ENCODE measurements around the gene PPP1R16B. TPM values are rescaled to one million over a fixed set of nuclear protein-coding genes. Genes with fewer than 3 reads are reported as not detected.

Gene PPP1R16B
- total RNA-seq = 10 to 100 TPM; 77.2 to 79.5 TPM

DNA sequence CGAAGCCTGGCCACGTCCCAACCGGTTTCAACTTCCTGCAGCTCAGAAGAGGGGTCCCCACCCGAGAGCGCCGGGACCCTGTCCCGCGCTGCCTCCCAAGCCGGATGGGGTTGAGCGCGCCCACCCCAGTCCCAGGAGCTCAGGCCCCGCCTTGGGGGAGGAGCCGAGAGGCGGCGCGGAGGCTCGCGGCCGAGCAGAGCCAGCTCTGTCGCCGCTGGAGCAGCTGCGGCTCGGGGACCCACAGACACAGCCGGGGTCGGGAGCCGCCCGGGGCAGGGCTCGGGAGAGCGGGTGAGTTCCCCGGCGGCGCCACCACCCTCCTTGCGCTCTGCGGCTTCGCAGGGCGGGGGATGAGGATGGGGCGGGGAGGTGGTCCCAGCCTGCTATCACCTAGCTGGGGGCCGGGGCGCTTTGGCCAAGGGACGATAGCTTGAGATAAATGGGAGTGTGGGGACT is at the start of gene PPP1R16B:
PPP1R16B (plus strand) TSS at position 196 of the 456 bp plus-strand sequence. CDS start 30,229 bp downstream, outside the sequence.
- peak within 1 kb of the TSS; percentile 97 for H3K27ac Mint-ChIP-seq
- H3K27me3 Mint-ChIP-seq = no peaks in the 10 kb centered on the region
- H3K4me3 Mint-ChIP-seq = peak within 1 kb of the TSS; percentile 89
- ATAC-seq (replicated peaks) = peak; percentile 80
- H3K4me1 Mint-ChIP-seq = peaks cover 32% of the 10 kb centered on the region
- H3K36me3 Mint-ChIP-seq (ENCODE audit: low read depth) = peaks cover 53% of the 10 kb centered on the region
- H3K9me3 Mint-ChIP-seq = no peaks in the 10 kb centered on the region

DNA sequence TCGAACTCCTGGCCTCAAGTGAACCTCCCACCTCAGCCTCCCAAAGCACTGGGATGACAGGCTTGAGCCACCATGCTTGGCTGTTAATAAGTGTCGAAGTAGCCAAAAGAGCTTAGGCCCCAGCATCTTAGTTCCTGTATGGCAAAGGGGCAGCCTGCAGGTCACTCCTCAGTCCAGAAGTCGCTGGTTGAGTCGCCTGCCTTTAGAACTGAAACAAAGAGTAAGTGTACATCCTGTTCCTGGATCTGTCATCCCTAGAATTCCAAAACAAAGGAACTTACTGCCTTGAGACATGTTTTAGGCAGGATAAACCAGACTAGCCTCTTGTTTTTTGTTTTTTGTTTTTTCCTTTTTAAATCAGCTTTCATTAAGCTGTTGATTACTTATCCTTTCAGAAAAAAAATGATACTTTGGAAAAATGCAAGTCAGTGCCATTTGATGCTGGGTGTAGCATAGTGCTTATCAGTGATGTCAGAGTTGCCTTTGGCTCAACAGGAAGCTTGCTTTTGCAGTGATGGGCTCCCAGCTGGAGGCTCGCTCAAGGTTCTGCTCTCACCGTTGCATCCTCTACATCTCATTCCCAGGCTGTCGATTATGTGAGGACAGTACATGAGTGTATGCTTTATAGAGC is 48.2 kb upstream of the PPP1R16B start:
- peaks cover 91% of the 10 kb centered on the region for H3K36me3 Mint-ChIP-seq (ENCODE audit: low read depth)
- no peaks in the 10 kb centered on the region for H3K9me3 Mint-ChIP-seq
- ATAC-seq (replicated peaks) = no peak
- H3K4me1 Mint-ChIP-seq = no peaks in the 10 kb centered on the region
- H3K27me3 Mint-ChIP-seq = no peaks in the 10 kb centered on the region
- H3K27ac Mint-ChIP-seq = no peak overlapping the region
- H3K4me3 Mint-ChIP-seq = no peak overlapping the region

DNA sequence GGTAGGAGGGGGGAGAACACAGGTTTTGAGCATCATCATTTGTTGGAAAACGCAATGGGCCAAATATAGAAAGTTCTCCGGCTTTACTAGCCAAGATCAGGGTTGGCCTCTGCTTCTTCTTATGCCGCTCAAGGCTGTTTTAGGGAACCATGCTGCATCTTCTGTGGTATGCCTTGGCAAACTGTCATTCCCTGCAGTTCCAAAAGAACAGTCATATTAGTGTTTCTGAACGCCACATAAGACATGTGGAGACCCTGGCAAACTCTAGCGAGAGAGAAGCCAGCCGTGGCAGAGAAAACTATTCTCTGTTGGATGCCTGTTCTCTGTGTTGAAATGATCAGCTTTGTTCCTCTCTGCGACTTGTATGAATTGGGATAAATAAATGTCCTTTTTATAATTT is 46.4 kb upstream of the PPP1R16B start:
- H3K27ac Mint-ChIP-seq = peak overlapping the region; percentile 70
- no peaks in the 10 kb centered on the region for H3K27me3 Mint-ChIP-seq
- peaks cover 92% of the 10 kb centered on the region for H3K36me3 Mint-ChIP-seq (ENCODE audit: low read depth)
- no peaks in the 10 kb centered on the region for H3K9me3 Mint-ChIP-seq
- H3K4me1 Mint-ChIP-seq = peaks cover 9% of the 10 kb centered on the region
- H3K4me3 Mint-ChIP-seq = no peak overlapping the region
- no peak for ATAC-seq (replicated peaks)

DNA sequence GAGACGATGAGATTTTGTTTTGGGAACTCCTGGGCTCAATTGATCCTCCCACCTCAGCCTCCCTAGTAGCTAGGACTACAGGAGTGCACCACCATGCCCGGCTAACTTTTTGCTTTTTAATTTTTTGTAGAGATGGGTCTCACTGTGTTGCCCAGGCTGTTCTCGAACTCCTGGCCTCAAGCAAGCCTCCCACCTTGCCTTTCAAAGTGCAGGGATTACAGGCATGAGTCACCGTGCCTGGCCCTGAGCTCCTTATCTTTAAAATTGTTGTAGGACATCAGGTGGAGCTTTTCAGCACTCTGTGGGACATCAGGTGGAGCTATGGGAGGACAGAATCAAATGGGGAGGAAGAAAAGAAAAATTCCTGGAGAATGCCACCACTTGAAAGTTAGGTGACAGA is 44.5 kb upstream of the PPP1R16B start:
- ATAC-seq (replicated peaks) = no peak
- H3K27me3 Mint-ChIP-seq = no peaks in the 10 kb centered on the region
- peaks cover 15% of the 10 kb centered on the region for H3K4me1 Mint-ChIP-seq
- no peaks in the 10 kb centered on the region for H3K9me3 Mint-ChIP-seq
- peaks cover 92% of the 10 kb centered on the region for H3K36me3 Mint-ChIP-seq (ENCODE audit: low read depth)
- H3K4me3 Mint-ChIP-seq = no peak overlapping the region
- H3K27ac Mint-ChIP-seq = no peak overlapping the region

DNA sequence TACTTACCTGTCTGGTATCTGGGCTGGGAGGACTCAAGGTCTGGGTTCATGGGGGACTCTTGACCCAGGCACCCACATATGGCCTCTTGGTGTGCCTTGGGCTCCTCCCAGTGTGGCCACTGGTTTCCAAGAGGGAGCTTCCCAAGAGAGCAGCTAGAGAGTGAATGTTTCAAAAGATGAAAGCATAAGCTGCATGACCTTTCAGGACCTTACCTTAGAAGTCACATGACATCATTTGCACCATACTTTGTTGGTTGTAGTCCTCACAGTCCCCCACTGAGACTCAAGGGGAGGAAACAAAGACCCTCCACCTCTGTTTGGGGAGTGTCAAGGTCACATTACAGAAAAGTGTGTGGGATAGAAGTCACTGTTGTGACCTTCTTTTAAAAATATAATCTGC is 43.3 kb upstream of the PPP1R16B start:
- ATAC-seq (replicated peaks) = no peak
- Mint-ChIP-seq H3K27me3 (no peaks in the 10 kb centered on the region), H3K4me3 (no peak overlapping the region), H3K36me3 (ENCODE audit: low read depth) (peaks cover 96% of the 10 kb centered on the region), H3K9me3 (no peaks in the 10 kb centered on the region), H3K27ac (peak overlapping the region; percentile 75), H3K4me1 (peaks cover 15% of the 10 kb centered on the region)

DNA sequence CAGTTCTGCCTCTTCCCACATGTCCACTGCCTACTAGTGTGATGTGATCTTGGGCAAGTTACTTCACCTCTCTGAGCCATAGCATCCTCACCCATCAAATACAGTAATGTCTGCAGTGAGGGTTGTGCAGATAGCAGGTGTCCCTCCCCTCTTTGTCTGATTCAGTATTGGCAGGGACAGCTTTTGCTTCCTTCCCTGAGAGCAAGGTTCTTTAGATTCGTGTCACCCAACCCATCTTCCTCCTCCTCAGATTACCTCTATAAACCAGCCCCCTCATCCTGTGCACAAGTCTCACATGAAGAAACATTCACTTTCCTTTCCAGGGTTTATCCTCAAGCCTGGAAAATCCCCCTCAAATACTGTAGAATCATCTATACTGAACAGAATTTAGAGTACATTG is 41.9 kb upstream of the PPP1R16B start:
- no peaks in the 10 kb centered on the region for H3K27me3 Mint-ChIP-seq
- peaks cover 96% of the 10 kb centered on the region for H3K36me3 Mint-ChIP-seq (ENCODE audit: low read depth)
- no peaks in the 10 kb centered on the region for H3K9me3 Mint-ChIP-seq
- no peak overlapping the region for H3K4me3 Mint-ChIP-seq
- peaks cover 15% of the 10 kb centered on the region for H3K4me1 Mint-ChIP-seq
- peak overlapping the region; percentile 76 for H3K27ac Mint-ChIP-seq
- no peak for ATAC-seq (replicated peaks)

DNA sequence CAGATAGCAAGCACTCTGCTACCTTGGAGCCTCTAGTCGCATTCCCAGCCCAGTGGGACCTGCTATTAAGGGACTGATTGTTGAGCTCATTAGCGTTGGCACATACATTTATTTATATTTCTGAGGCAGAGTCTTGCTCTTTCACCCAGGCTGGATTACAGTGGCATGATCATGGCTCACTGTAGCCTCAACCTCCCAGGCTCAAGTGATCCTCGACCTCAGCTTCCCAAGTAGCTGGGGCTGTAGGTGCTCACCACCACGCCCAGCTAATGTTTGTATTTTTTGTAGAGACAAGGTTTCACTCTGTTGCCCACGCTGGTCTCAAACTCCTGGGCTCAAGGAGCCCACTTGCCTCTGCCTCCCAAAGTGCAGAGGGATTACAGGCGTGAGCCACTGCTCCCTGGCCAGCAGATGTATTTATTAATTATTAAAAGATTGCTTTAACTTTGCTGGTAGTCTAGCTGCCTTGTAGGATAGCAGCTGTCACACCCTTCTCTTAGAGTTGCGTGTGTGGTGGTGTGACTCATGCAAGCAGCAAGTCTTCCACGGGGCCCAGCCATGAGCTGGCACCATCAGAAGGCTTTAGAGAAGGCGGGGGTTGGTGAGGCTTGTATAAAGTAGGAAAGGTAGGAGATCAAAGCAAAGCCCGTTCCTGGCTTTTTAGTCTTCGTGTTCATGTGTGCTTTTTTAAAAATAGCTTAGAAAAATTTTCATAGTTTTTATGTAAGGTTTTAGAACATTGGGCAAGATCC is 40.8 kb upstream of the PPP1R16B start:
- H3K27me3 Mint-ChIP-seq = no peaks in the 10 kb centered on the region
- H3K36me3 Mint-ChIP-seq (ENCODE audit: low read depth) = peaks cover 94% of the 10 kb centered on the region
- peaks cover 15% of the 10 kb centered on the region for H3K4me1 Mint-ChIP-seq
- H3K4me3 Mint-ChIP-seq = peak overlapping the region; percentile 60
- peak; percentile 100 for ATAC-seq (replicated peaks)
- no peaks in the 10 kb centered on the region for H3K9me3 Mint-ChIP-seq
- peak overlapping the region; percentile 90 for H3K27ac Mint-ChIP-seq

DNA sequence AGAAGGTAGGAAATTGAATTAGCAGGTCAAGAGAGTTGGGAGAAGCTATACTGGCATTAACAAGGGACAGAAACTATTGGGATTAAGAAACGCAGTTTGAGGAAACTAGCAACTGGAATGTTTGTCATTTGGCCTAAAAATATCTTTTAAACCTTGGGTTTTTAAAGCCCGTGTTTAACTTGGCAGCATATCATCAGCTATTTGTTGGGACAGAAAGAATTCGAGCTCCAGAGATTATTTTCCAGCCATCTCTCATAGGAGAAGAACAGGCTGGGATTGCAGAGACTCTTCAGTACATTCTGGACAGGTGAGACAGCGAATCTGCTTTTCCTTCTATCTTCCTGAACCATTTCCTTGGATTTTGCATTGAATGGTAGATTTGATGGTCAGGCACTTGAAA is 39.4 kb upstream of the PPP1R16B start:
- peaks cover 15% of the 10 kb centered on the region for H3K4me1 Mint-ChIP-seq
- peaks cover 90% of the 10 kb centered on the region for H3K36me3 Mint-ChIP-seq (ENCODE audit: low read depth)
- H3K27ac Mint-ChIP-seq = peak overlapping the region; percentile 90
- no peaks in the 10 kb centered on the region for H3K27me3 Mint-ChIP-seq
- no peaks in the 10 kb centered on the region for H3K9me3 Mint-ChIP-seq
- H3K4me3 Mint-ChIP-seq = no peak overlapping the region
- ATAC-seq (replicated peaks) = no peak

DNA sequence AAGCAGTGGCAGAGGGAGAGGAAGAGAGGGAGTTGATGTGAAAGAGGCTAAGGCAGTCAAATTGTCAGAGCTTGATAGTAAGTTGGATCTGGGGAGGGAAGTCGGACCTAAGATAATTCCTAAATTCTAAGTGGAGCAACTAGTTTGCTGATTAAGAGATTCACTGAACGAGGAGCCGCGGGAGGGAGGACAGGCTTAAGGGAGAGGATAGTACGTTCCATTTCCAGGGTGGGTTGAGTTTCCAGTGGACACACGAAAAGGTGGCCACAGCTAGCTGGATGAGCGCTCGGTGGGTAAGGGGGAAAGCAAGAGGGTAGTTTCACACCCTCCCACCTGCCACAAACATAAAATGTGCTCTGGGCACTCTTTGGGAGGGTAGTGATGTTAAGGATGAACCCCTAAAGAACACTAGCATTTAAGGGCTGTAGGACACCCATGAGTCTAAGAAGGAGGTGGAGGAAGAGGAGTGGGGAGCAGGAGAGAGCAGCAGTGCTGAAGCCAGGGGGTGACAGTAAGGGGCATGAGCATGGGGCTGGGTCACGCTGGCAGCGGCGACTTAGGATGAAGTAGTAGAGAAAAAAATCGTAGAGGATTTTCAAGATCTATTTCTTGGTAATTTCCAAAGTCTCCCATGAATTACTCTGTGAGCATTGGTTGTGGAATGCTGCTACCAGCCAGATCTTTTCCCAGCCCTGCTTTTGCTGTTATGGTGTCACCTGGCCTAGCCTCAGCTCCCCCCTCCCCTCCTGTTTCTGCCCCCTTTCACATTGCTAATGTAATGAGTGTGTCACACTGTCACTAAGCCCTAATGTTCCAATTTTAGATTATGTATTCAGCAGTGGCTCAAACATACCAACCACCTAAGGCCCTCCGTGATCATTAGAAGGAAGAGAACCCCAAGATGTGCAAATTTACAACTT is 35.9 kb upstream of the PPP1R16B start:
- ATAC-seq (replicated peaks) = no peak
- no peak overlapping the region for H3K4me3 Mint-ChIP-seq
- peaks cover 6% of the 10 kb centered on the region for H3K4me1 Mint-ChIP-seq
- H3K27ac Mint-ChIP-seq = peak overlapping the region; percentile 7
- peaks cover 90% of the 10 kb centered on the region for H3K36me3 Mint-ChIP-seq (ENCODE audit: low read depth)
- no peaks in the 10 kb centered on the region for H3K9me3 Mint-ChIP-seq
- H3K27me3 Mint-ChIP-seq = no peaks in the 10 kb centered on the region

DNA sequence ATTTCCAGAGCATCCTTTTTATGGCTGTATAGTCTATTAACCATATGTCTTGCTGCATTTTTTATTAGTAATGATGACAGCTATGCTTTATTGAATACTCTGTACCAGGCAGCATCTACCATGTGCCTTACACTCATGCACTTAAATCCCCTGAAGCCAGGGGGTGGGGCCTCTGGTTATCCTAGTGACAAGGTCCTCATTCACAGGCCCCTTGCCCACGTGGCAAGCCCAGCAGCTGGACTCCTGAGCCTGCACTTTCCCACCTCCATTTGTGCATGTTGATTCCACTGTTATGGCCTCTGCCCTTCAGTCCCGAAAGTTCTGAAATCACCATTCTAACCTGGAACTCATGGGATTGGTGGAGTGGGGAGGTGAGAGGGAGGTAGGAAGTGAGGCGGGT is 35.0 kb upstream of the PPP1R16B start:
- Mint-ChIP-seq H3K27ac (no peak overlapping the region), H3K36me3 (ENCODE audit: low read depth) (peaks cover 90% of the 10 kb centered on the region), H3K4me3 (no peak overlapping the region), H3K4me1 (no peaks in the 10 kb centered on the region), H3K9me3 (no peaks in the 10 kb centered on the region), H3K27me3 (no peaks in the 10 kb centered on the region)
- ATAC-seq (replicated peaks) = no peak

DNA sequence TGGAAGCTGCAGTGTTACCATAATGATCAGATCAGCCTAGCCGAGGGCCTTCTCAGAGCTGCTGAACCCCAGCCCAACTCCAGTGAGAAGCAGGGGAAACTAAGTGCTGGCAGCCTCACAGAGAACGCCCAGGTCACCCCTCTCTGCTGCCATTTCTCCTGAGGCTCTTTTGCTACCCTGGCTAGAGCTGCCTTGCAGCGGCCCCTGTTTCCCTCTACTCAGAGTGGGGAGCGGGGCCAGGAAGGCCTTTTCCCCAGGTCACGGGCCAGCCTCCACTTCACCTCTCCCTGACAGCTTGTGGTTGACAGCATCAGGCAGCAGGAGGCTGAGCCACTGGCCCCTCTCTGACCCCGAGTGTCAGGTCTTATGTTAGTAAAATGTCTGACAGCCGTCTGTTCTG is 34.5 kb upstream of the PPP1R16B start:
- no peaks in the 10 kb centered on the region for H3K9me3 Mint-ChIP-seq
- H3K36me3 Mint-ChIP-seq (ENCODE audit: low read depth) = peaks cover 90% of the 10 kb centered on the region
- no peaks in the 10 kb centered on the region for H3K4me1 Mint-ChIP-seq
- H3K27ac Mint-ChIP-seq = no peak overlapping the region
- H3K27me3 Mint-ChIP-seq = no peaks in the 10 kb centered on the region
- no peak overlapping the region for H3K4me3 Mint-ChIP-seq
- no peak for ATAC-seq (replicated peaks)

DNA sequence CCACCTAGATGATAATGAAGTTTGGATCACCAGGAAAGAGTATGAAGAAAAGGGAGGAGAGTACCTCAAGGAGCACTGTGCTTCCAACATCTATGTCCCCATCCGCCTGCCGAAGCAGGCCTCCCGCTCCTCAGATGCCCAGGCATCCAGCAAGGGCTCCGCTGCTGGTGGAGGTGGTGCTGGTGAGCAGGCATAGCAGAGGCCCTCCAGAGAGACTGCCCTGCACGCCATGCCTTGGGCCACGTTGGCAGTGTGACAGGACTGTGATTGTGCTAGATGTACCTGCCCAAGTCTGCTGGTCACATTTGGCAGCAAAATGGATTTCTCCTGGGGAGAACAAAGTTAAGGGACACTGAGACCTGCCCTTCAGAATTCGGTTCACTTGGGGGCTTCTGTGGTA is 33.9 kb upstream of the PPP1R16B start:
- H3K4me3 Mint-ChIP-seq = no peak overlapping the region
- H3K36me3 Mint-ChIP-seq (ENCODE audit: low read depth) = peaks cover 86% of the 10 kb centered on the region
- no peak for ATAC-seq (replicated peaks)
- no peaks in the 10 kb centered on the region for H3K27me3 Mint-ChIP-seq
- no peak overlapping the region for H3K27ac Mint-ChIP-seq
- no peaks in the 10 kb centered on the region for H3K9me3 Mint-ChIP-seq
- H3K4me1 Mint-ChIP-seq = no peaks in the 10 kb centered on the region

DNA sequence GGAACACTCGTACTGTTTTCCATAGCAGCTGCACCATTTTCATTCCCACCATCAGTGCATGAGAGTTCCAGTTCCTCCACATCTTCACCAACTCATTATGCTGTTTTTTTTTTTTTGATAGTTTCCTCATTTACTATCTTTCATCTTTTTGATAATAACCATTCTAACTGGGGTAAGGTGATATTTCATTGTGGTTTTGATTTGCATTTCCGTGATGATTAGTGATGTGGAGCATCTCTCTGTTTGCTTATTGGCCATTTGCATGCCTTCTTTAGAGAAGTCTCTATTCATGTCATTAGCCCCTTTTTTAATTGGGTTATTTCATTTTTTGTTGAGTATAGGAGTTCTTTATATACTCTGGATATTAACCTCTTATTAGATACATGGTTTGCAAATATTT is 31.3 kb upstream of the PPP1R16B start:
- no peaks in the 10 kb centered on the region for H3K27me3 Mint-ChIP-seq
- H3K4me3 Mint-ChIP-seq = no peak overlapping the region
- no peak overlapping the region for H3K27ac Mint-ChIP-seq
- ATAC-seq (replicated peaks) = no peak
- H3K36me3 Mint-ChIP-seq (ENCODE audit: low read depth) = peaks cover 67% of the 10 kb centered on the region
- no peaks in the 10 kb centered on the region for H3K4me1 Mint-ChIP-seq
- H3K9me3 Mint-ChIP-seq = no peaks in the 10 kb centered on the region

DNA sequence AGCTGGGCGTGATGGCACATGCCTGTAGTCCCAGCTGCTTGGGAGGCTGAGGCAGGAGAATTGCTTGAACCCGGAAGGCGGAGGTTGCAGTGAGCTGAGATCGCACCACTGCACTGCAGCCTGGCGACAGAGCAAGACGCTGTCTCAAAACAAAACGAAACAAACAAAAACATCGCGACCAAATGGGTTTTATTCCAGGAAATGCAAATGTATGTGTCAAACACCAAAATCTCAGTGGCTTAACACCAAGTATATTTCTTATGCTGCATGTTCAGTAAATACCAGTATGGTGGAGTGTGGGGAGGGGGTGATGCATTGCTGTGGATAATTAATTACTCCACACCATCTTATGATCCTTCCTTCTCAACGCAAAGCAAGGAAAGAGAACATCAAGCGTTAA is 29.1 kb upstream of the PPP1R16B start:
- no peaks in the 10 kb centered on the region for H3K9me3 Mint-ChIP-seq
- no peaks in the 10 kb centered on the region for H3K27me3 Mint-ChIP-seq
- peaks cover 6% of the 10 kb centered on the region for H3K4me1 Mint-ChIP-seq
- peaks cover 48% of the 10 kb centered on the region for H3K36me3 Mint-ChIP-seq (ENCODE audit: low read depth)
- peak; percentile 19 for ATAC-seq (replicated peaks)
- H3K27ac Mint-ChIP-seq = no peak overlapping the region
- no peak overlapping the region for H3K4me3 Mint-ChIP-seq
